Activated CD8-positive, alpha-beta T cell treated with anti-CD3 and anti-CD28 coated beads, Interleukin-2, amount 10 ng/mL, durations not matched to agents 7 days and 5 days (primary cell): Measurements from ENCODE around the gene HS6ST1. TPM values are rescaled to one million over a fixed set of nuclear protein-coding genes. Genes with fewer than 3 reads are reported as not detected.
"Not testable (repeated sequence)": the region's sequence is repeated elsewhere in the genome, so short reads cannot be mapped to it uniquely, and the experiment has no call there.

Experiments used
- ATAC-seq: fragments of 150-1000 bp; cut with Tn5 transposase; one replicate; pipeline ENCODE4 v1.10.0; 2021; ENCODE audit warnings: moderate library complexity
- CTCF ChIA-PET: fragments of 350-600 bp; sonication (Branson Sonifier 250); formaldehyde crosslinking; loops from one replicate; lab custom pipeline; 2021; ENCODE audit warnings: antibody characterized with exemption; lab: Charles Lee
- POLR2A ChIA-PET: fragments of 350-600 bp; sonication (Branson Sonifier 250); formaldehyde crosslinking; loops from one replicate; lab custom pipeline; 2021; ENCODE audit warnings: antibody characterized with exemption; lab: Charles Lee
- DNase-seq: peaks from one replicate; pipeline ENCODE4 v3.0.0-alpha.2; 2020
- H3K27ac Mint-ChIP-seq: one replicate; pipeline ENCODE4 v1.8.0; 2021; ENCODE audit warnings: mild to moderate bottlenecking, mixed read lengths
- H3K27me3 Mint-ChIP-seq: one replicate; pipeline ENCODE4 v1.8.0; 2021; ENCODE audit warnings: low read depth, mixed read lengths
- H3K36me3 Mint-ChIP-seq: one replicate; pipeline ENCODE4 v1.8.0; 2021; ENCODE audit warnings: low read depth, mixed read lengths
- H3K4me1 Mint-ChIP-seq: one replicate; pipeline ENCODE4 v1.8.0; 2021; ENCODE audit warnings: low read depth, mixed read lengths
- H3K4me3 Mint-ChIP-seq: one replicate; pipeline ENCODE4 v1.8.0; 2021; ENCODE audit warnings: mild to moderate bottlenecking, mixed read lengths
- H3K9me3 Mint-ChIP-seq: one replicate; pipeline ENCODE4 v1.8.0; 2022; ENCODE audit warnings: mixed read lengths; ENCODE audit not compliant: insufficient read depth
- total RNA-seq, 2 experiments: library from RNA; stranded (reverse); gene quantifications; one replicate each; pipeline ENCODE4 v1.2.3, GENCODE V29; 2021

Gene HS6ST1
- total RNA-seq, 2 experiments from 2014 or later, result 7.1 to 8.1 TPM

DNA sequence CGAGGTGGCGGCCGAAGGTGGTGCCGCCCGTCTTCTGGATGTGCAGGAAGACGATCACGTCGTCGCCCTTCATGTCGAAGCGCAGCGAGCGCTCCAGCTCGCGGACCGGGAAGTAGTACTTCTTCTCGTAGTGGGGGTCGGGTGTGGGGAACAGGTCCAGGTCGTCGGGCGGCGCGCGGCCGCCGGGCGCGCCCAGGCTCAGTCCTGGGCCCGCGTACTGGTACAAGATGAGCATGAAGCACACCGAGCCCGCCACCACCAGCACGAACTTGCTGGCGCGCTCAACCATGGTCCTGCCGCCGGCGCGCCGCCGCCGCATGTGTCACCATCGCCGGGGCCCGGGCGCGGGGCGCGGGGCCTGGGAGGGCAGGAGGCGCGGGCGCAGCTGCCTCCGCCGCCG, 423 bp downstream of the HS6ST1 start:
- POLR2A ChIA-PET, result interaction anchor here (1.3 kb wide), 1 partner anchor 9 kb away, joined by 3 read pairs; no protein-coding TSS in a partner anchor
- DNase-seq, H3K36me3 Mint-ChIP-seq, H3K27ac Mint-ChIP-seq, H3K9me3 Mint-ChIP-seq: not testable (repeated sequence)
- Mint-ChIP-seq H3K27me3 (peaks cover 17% of the 10 kb centered on the region), H3K4me3 (peak overlapping the region; percentile 60), H3K4me1 (peaks cover 34% of the 10 kb centered on the region)
- ATAC-seq, result peak; percentile 27
- CTCF ChIA-PET, result interaction anchor here (1.5 kb wide), 1 partner anchor 418 kb away, joined by 5 read pairs; no protein-coding TSS in a partner anchor

DNA sequence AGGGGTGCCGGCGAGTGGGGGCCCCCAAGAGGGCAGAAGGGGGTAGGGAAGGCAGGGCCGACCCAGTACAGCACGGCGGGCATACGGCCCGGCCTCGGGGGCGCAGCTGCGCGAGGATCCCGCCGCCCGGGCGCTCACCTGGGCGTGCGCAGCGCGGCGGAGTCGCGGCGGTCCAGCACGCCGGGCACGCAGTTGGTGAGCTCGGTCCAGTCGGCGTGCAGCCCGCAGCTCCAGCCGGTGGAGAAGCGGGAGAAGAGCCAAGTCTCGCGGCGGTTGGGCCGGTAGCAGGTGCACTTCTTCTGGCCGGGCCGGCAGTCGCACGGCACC, 806 bp downstream of the HS6ST1 start:
- ChIA-PET POLR2A (interaction anchor here (1.3 kb wide), 1 partner anchor 9 kb away, joined by 3 read pairs; no protein-coding TSS in a partner anchor), CTCF (interaction anchor here (1.5 kb wide), 1 partner anchor 419 kb away, joined by 5 read pairs; no protein-coding TSS in a partner anchor)
- H3K9me3 Mint-ChIP-seq, DNase-seq, H3K27ac Mint-ChIP-seq, H3K36me3 Mint-ChIP-seq: not testable (repeated sequence)
- H3K4me3 Mint-ChIP-seq, result peak overlapping the region; percentile 80
- ATAC-seq, result peak; percentile 17
- peaks cover 17% of the 10 kb centered on the region for H3K27me3 Mint-ChIP-seq
- peaks cover 34% of the 10 kb centered on the region for H3K4me1 Mint-ChIP-seq

DNA sequence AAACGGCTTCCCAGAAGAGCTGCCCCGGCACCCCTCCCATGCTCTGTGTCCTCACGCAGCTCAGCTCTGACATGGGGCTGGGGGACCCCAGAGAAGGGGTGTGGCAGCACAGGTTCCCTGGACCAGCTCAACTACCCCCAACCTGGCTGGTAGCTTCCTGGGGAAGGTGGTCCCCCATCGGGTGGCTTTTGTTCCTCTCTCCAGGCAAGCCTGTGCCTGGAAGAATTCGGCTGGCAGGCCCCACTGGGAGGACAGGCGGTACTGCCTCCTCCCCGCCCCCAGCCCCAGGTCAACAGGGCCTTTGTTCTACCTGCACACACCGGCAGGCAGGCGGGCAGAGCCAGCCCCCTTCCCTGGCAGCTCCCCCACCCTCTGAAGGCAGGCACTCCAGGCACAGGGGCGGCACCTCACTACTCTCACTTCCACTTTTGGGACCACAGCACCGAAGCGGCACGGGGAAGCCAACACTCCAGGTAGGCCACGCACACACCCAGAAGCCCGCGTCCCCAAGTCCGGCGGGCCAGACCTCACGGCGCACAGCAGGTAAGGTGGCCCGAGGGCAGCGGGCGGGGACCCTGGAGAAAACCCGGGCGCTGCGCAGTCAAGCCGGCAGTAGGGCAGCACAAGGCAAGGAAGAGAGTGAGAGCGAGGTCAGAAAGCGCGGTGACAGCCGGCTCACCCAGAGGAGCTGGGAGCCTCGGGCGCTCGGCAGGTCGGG, 1.3 kb downstream of the HS6ST1 start:
- peak; percentile 21 for DNase-seq
- peaks cover 17% of the 10 kb centered on the region for H3K27me3 Mint-ChIP-seq
- peak; percentile 9 for ATAC-seq
- H3K4me1 Mint-ChIP-seq, result peaks cover 34% of the 10 kb centered on the region
- no peaks in the 10 kb centered on the region for H3K36me3 Mint-ChIP-seq
- ChIA-PET POLR2A (interaction anchor here (1.3 kb wide), 1 partner anchor 8 kb away, joined by 3 read pairs; no protein-coding TSS in a partner anchor), CTCF (interaction anchor here (1.5 kb wide), 1 partner anchor 419 kb away, joined by 5 read pairs; no protein-coding TSS in a partner anchor)
- H3K9me3 Mint-ChIP-seq, result no peaks in the 10 kb centered on the region
- H3K27ac Mint-ChIP-seq, result no peak overlapping the region
- H3K4me3 Mint-ChIP-seq, result peak overlapping the region; percentile 80

DNA sequence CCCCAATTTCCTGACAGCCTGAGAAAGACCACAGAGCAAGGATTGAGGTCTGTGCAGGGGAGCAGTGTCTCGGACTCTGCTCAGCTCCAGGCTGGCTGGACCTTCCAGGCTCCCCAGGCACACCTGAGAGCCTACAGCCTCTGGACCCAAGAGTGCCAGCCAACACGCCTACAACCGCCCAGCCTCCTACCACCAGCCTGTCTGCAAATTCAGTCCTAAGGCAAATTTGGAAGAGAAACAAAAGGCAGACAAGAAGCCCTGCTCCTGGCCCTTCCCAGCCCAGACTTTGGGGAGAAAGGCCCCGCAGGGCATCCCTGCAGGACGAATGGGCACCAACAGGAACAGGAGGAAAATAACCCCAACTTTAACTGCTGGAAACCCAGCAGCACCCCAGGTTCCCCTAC, 1.9 kb downstream of the HS6ST1 start:
- POLR2A ChIA-PET, result no interaction called here
- Mint-ChIP-seq H3K9me3 (no peaks in the 10 kb centered on the region), H3K4me1 (peaks cover 34% of the 10 kb centered on the region), H3K27me3 (peaks cover 17% of the 10 kb centered on the region), H3K27ac (no peak overlapping the region), H3K4me3 (peak overlapping the region; percentile 80), H3K36me3 (no peaks in the 10 kb centered on the region)
- DNase-seq (no peak), ATAC-seq (no peak)
- CTCF ChIA-PET, result interaction anchor here (1.5 kb wide), 1 partner anchor 420 kb away, joined by 5 read pairs; no protein-coding TSS in a partner anchor

DNA sequence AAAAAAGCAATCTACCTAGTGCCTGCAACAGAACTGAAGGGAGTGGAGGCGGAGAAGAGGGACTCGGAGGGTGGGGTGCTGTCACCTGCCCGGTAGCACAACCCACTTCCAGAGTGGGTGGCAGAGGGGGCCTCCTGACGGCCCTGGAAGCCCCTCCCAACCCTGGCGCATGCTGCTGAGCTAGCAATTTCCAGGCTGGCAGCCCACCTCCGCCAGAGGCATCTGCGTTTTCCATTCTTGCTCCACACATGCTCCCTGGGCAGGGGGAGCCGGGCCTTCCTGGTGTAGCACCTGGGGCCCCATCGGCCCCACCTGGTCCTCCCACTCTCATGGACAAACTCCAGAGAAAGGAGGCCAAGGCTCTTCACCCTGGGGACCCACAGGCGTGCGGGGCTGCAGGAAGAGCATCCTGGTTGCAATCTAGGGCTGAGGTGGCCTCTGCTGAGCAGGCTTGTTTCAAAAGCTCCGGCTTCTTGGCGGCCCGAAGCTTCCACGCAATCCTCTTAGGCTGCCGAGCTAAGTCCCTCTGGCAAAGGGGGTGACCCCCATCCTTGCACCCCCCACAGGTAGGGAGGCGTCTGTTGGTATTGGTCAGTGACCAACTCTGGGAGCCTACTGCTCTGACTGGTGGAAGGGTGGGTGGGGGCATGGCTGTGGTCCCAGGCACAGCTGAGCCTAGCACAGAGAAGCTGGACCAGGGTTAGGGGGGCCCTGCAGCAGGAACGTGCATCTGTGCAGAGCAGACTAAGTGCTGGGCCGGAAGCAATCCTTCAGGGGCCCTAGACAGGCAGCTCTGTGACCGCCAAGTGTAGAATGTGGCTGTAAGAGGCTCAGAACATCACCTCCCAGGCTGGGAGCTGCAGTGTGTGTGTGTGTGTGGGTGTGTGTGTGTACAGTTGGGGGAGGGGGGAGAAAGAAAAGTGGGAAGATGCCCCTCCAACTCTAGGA, 2.6 kb downstream of the HS6ST1 start:
- H3K27me3 Mint-ChIP-seq, result peaks cover 10% of the 10 kb centered on the region
- CTCF ChIA-PET, result no interaction called here
- peak overlapping the region; percentile 80 for H3K4me3 Mint-ChIP-seq
- POLR2A ChIA-PET, result no interaction called here
- H3K36me3 Mint-ChIP-seq, result no peaks in the 10 kb centered on the region
- H3K4me1 Mint-ChIP-seq, result peaks cover 28% of the 10 kb centered on the region
- H3K27ac Mint-ChIP-seq, result no peak overlapping the region
- ATAC-seq (no peak), DNase-seq (peak; percentile 45)
- H3K9me3 Mint-ChIP-seq, result no peaks in the 10 kb centered on the region

DNA sequence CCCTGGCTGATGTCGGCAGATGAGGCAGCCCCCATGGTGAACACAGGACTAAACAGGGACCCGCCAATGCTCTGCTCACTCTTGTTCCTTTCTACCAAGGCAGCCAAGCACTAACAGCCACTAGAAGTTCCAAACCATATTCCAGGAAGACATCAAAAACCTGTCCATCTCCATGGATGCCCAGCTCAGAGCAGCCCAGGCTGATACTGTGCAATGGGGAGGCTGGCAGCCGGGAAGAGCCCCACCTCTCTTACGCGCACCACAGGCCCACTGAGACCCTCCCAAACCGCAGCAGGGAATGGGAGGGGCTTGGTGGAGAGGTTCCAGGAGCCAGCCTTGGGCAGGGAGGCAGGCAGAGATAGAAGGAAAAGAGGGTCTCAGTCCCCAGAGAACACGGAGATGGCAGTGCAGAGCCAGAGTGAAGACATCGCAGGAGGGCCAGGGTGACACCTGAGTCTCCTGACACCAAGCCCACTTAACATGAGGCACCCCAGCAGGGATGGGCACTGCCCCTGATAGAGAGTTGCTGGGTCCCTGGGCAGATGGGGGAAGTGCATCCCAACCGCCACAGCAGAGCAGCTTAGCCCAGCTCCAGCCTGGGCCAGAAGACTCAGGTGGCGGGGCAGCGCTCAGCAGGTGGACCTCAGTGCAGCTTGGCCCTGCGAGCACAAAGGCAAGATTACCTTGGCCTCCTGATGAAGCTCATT, 3.4 kb downstream of the HS6ST1 start:
- no peak overlapping the region for H3K27ac Mint-ChIP-seq
- ATAC-seq (no peak), DNase-seq (peak; percentile 18)
- peaks cover 6% of the 10 kb centered on the region for H3K27me3 Mint-ChIP-seq
- peaks cover 28% of the 10 kb centered on the region for H3K4me1 Mint-ChIP-seq
- H3K36me3 Mint-ChIP-seq, result no peaks in the 10 kb centered on the region
- no peaks in the 10 kb centered on the region for H3K9me3 Mint-ChIP-seq
- CTCF ChIA-PET, result no interaction called here
- POLR2A ChIA-PET, result no interaction called here
- no peak overlapping the region for H3K4me3 Mint-ChIP-seq

DNA sequence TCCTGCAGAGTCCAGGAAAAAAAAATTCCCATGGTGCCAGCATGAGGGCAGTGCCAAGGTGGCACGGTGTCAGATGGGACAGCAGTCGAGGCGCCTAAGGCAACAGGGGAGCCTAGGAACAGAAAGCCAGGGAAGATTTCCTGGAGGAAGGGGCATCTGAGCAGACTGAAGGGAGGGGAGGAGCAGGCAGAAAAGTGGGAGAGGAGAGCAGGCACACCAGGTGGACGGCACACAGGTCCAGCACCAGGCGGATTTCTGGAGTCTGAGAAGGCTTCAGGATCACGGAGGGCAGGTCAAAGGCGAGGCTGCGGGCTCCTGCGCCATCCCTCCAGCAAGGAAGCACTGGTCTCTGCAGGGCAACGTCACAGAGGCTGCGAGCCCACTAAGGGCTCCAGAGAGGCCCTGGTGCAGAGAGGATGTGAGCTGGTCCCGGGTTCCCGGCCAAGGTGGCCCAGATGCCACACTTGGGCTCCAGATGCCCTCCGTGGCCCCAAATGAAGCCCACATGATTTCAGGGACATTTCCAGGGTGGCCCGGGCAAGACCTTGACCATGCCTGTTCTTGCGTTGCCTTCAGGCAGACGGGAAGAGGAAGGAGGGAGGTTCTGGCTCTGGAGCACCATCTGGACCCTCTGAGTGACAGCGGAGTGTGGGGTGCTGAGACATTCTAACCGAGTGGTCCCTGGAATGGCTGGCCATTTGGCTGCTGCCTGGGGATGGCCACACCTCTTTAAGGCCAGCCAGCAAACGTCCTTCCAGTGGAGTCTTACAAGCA, 4.1 kb downstream of the HS6ST1 start:
- H3K4me3 Mint-ChIP-seq, result no peak overlapping the region
- H3K27me3 Mint-ChIP-seq, result peaks cover 5% of the 10 kb centered on the region
- POLR2A ChIA-PET, result no interaction called here
- no peak for ATAC-seq
- peak; percentile 15 for DNase-seq
- H3K27ac Mint-ChIP-seq, result no peak overlapping the region
- CTCF ChIA-PET, result no interaction called here
- no peaks in the 10 kb centered on the region for H3K9me3 Mint-ChIP-seq
- no peaks in the 10 kb centered on the region for H3K36me3 Mint-ChIP-seq
- peaks cover 28% of the 10 kb centered on the region for H3K4me1 Mint-ChIP-seq

DNA sequence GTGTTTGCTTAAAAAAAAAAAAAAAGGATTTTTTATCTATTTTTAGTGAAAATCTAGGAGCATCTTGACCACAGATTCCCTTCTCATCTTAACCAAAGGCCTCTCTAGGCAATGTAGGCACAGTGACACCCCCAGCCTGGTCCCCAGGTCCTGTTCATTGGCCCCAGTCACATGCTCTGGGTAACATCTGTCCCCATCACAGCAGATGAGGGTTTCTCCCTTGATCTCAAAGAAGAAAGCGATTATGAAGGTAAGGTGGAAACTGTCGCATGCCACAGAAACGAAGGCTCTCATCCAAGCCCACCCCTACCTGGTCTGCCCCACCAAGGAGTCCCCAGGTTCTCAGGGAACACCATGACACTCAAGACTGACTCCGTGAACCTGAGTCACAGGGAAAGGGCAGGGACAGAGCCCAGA, 4.7 kb downstream of the HS6ST1 start:
- no peaks in the 10 kb centered on the region for H3K36me3 Mint-ChIP-seq
- H3K9me3 Mint-ChIP-seq, result no peaks in the 10 kb centered on the region
- CTCF ChIA-PET, result no interaction called here
- no peak overlapping the region for H3K27ac Mint-ChIP-seq
- peaks cover 28% of the 10 kb centered on the region for H3K4me1 Mint-ChIP-seq
- no peak for ATAC-seq
- POLR2A ChIA-PET, result no interaction called here
- peak; percentile 17 for DNase-seq
- H3K4me3 Mint-ChIP-seq, result no peak overlapping the region
- peaks cover 5% of the 10 kb centered on the region for H3K27me3 Mint-ChIP-seq

DNA sequence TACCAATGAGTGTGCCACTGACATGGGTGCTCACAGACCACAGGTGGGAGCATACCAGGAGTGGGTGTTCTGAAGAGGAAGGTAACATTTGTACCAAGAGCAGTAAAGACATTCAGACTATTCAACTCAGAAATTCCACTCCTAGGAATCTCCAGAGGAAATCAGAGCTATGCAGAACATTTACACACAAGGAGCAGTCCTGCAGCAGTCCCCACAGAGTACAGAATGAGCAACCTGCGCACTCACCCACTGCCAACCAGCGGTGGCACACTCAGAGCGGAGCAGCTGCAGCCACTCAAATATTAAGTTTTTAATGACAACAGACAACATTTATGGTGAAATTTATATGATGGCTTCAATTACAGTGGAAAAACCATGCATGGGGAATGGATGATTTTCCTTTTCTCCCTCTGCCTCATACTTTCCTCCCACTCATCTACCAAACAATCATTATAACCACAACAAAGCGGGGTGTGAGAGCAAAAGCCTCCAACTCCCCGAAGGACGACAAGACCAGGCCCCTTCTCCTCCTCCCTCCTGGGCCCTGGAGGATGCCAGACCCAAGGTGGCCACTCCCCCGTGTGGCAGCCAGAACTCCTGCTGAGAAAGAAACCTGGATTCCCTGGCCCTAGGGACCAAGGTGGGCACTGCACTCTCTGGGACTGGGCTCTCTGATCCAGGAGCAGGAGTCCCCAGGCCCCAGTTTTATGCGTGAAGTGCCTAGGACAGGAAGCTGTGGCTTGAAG, 5.4 kb downstream of the HS6ST1 start:
- peak; percentile 20 for DNase-seq
- peaks cover 5% of the 10 kb centered on the region for H3K27me3 Mint-ChIP-seq
- POLR2A ChIA-PET, result no interaction called here

DNA sequence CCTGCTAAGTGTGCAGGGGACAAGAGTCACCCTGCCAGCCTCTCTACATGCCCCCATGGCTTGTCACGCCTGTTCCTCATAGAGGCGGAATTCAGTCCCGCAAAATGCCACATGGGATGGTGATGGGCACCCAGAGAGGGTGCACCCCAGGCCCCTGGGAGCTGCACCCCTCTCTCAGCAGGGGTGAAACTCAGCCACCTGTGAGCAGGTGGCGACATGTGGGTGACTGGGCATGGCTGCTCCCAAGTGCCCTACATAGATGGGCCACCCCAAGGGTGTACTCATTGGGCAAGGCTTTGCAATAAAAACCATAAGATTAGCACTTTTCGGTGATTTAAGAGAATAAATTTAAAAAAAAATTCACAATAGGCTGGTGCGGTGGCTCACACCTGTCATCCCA, 6.3 kb downstream of the HS6ST1 start:
- no peaks in the 10 kb centered on the region for H3K9me3 Mint-ChIP-seq
- no peaks in the 10 kb centered on the region for H3K36me3 Mint-ChIP-seq
- no peak overlapping the region for H3K27ac Mint-ChIP-seq
- no peak overlapping the region for H3K4me3 Mint-ChIP-seq
- H3K4me1 Mint-ChIP-seq, result peaks cover 26% of the 10 kb centered on the region
- DNase-seq (no peak), ATAC-seq (no peak)
- ChIA-PET CTCF (no interaction called here), POLR2A (no interaction called here)
- peaks cover 2% of the 10 kb centered on the region for H3K27me3 Mint-ChIP-seq

More for the DNA sequence above, 5.4 kb downstream of the HS6ST1 start:
- ATAC-seq, result no peak
- Mint-ChIP-seq H3K4me1 (peaks cover 28% of the 10 kb centered on the region), H3K9me3 (no peaks in the 10 kb centered on the region), H3K36me3 (no peaks in the 10 kb centered on the region), H3K4me3 (no peak overlapping the region), H3K27ac (no peak overlapping the region)
- CTCF ChIA-PET, result no interaction called here
